ENCODE measurements around the gene ABHD8. TPM values are rescaled to one million over a fixed set of nuclear protein-coding genes. Genes with fewer than 3 reads are reported as not detected.

The ABHD8 gene
- total and polyA plus RNA-seq, 2 of the 13 experiments (the other 11 are each of a cell fraction or from before 2014, with no cell fraction given): 6.3 to 7.2 TPM

GRCh38 chr19:17327068-17327653 is 23.9 kb upstream of the ABHD8 start (continued):
- TF ChIP-seq FOSL1 (CRISPR knock-in tag; IDR thresholded peaks at IDR 0.05; ENCODE audit: borderline replicate concordance): no peak
- no peak for TF ChIP-seq ZNF430 (CRISPR knock-in tag; IDR thresholded peaks at IDR 0.05)

GRCh38 chr19:17326595-17326966 is 23.4 kb upstream of the ABHD8 start:
- H3K4me3 ChIP-seq (replicated peaks in 1 of 3; ENCODE audit: insufficient read depth in 1 of 3, low read depth in 2 of 3, low read length in 3 of 3): no peak overlapping the region
- H3K36me3 ChIP-seq (replicated peaks in 1 of 2; ENCODE audit: control insufficient read depth in 1 of 2, insufficient read depth in 2 of 2, low read length in 2 of 2): peaks cover 0 to 6% of the 10 kb centered on the region in 2 experiments; a peak in 2 of 5 replicates
- ATAC-seq (no peak), FAIRE-seq (no peak), DNase-seq (ENCODE audit: low spot score) (no peak)
- no peak overlapping the region for H3K4me2 ChIP-seq (ENCODE audit: low read depth, low read length)
- ChIA-PET CTCF (ENCODE audit: low intra/inter-chr PET ratio, low total read pairs) (no interaction called here), POLR2A (interaction anchor here (0.9 kb wide), 1 partner anchor 17 kb away, joined by 3 read pairs; the partner anchor contains the start of gene DDA1)
- H3K9me3 ChIP-seq (ENCODE audit: low read length): no peaks in the 10 kb centered on the region
- no peaks in the 10 kb centered on the region for H3K79me2 ChIP-seq (ENCODE audit: insufficient read depth, low read length)
- WGBS (ENCODE audit: low lambda C conversion rate): 81% methylated on average over 11 of the region's 11 CpGs
- intact Hi-C loops (cut with micrococcal nuclease; ENCODE audit: unreplicated experiment): no loop called here
- no peak overlapping the region for H2AFZ ChIP-seq (ENCODE audit: low read length)
- no peaks in the 10 kb centered on the region for H3K27me3 ChIP-seq (ENCODE audit: control insufficient read depth in 1 of 2, insufficient read depth in 2 of 2, low read length in 2 of 2)
- in situ Hi-C loops (cut with HindIII; ENCODE audit: extremely low pct_ligation_motif_present, low pct_unique_long_range_greater_than_20kb): no loop called here
- peaks cover 13% of the 10 kb centered on the region for H3K4me1 ChIP-seq (ENCODE audit: insufficient read depth, low read length)
- no peak overlapping the region for H3K27ac ChIP-seq (ENCODE audit: extremely low read length, insufficient read depth, low read length)
- BruUV-seq (replicated peaks): no TSS peak
- no peaks in the 10 kb centered on the region for H4K20me1 ChIP-seq (ENCODE audit: insufficient read depth, low read length)
- H3K9ac ChIP-seq (ENCODE audit: insufficient read depth, low read depth, low read length): no peak overlapping the region
- TF ChIP-seq ZNF773 (CRISPR knock-in tag; IDR thresholded peaks at IDR 0.05; ENCODE audit: borderline replicate concordance) (no peak), TBX3 (IDR thresholded peaks at IDR 0.05; ENCODE audit: borderline replicate concordance) (no peak), SP4 (CRISPR knock-in tag; IDR thresholded peaks at IDR 0.05) (no peak), CERS6 (CRISPR knock-in tag; IDR thresholded peaks at IDR 0.05) (no peak), KDM6A (CRISPR knock-in tag; IDR thresholded peaks at IDR 0.05; ENCODE audit: low read depth) (no peak), ARID4A (CRISPR knock-in tag; IDR thresholded peaks at IDR 0.05; ENCODE audit: borderline replicate concordance) (no peak), XRCC5 (optimal IDR thresholded peaks at IDR 0.05; ENCODE audit: low read length) (no peak), ZSCAN31 (CRISPR knock-in tag; IDR thresholded peaks at IDR 0.05; ENCODE audit: low read depth) (no peak), CAMTA2 (CRISPR knock-in tag; IDR thresholded peaks at IDR 0.05; ENCODE audit: borderline replicate concordance) (no peak), MXD4 (CRISPR knock-in tag; IDR thresholded peaks at IDR 0.05) (no peak), ATF6 (CRISPR knock-in tag; conservative IDR thresholded peaks at IDR 0.05) (no peak), ELF1 (CRISPR knock-in tag; IDR thresholded peaks at IDR 0.05) (no peak), POLR2A (IDR thresholded peaks at IDR 0.05; ENCODE audit: insufficient read depth in 1 of 2, low read depth in 2 of 2, low read length in 2 of 2) (no peak)
